Activated CD4-positive, CD25-positive, alpha-beta regulatory T cell treated with anti-CD3 and anti-CD28 coated beads, Interleukin-2, amount 50 U/mL, for 72 hours (primary cell): ENCODE results near the gene GRPEL2.

Experiments used
- DNase-seq: peaks from one replicate; pipeline ENCODE4 v3.0.0; 2021

The GRPEL2 gene

GRCh38 chr5:149402291-149402690, 57.0 kb downstream of the GRPEL2 start:
- no peak for DNase-seq
